CD4-positive, alpha-beta T cell treated with Interleukin-15 for 1 hour (primary cell): ENCODE data around the gene BRF1.

ENCODE experiments used
- DNase-seq: peaks from one replicate; pipeline ENCODE4 v3.0.0-alpha.2; 2020

The BRF1 gene

DNA sequence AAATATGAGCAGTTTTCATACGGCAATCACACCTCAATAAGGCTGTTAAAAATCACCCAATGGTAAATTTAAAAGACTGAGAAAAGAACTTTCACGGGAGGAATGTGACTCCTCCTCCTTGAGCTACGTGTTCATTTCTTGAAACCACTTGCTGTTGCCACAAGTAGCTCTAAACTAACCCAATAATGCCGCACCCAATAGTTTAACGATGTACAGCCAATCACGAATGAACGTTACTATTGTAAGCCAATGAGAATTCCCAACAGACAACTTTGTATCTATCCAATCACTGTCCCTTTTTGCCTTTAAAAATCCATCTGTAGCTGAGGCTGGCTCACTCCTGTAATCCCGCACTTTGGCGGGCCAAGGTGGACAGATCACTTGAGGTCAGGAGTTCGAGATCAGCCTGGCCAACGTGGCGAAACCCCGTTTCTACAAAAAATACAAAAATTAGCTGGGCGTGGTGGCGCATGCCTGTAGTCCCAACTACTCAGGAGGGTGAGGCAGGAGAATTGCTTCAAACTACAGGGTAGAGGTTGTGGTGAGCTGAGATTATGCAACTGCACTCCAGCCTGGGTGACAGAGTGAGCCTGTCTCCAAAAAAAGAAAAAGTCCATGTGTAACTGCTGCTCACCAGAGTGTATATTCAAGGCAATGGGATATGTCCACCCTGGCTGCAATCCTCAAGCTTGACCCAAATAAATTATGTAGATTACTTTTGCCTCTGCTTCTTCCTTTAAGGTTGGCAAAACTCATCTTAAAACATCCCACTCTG lies 76.8 kb downstream of the BRF1 start:
- DNase-seq = no peak

DNA sequence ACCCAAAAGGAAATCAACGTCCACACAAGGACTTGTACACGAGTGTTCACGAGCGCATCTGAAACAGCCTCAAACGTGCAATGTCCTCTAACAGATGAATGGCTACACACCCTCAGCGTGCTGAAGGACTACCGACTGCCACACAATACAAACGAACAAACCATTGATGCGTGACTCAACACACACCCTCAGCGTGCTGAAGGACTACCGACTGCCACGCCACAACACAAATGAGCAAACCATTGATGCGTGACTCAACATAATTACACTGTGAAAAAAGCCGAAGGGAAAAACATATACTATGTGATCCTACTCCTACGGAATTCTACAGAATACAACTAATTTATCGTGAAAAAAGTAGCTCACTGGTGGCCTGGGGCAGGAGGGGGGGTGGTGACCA lies 77.5 kb downstream of the BRF1 start:
- no peak for DNase-seq

DNA sequence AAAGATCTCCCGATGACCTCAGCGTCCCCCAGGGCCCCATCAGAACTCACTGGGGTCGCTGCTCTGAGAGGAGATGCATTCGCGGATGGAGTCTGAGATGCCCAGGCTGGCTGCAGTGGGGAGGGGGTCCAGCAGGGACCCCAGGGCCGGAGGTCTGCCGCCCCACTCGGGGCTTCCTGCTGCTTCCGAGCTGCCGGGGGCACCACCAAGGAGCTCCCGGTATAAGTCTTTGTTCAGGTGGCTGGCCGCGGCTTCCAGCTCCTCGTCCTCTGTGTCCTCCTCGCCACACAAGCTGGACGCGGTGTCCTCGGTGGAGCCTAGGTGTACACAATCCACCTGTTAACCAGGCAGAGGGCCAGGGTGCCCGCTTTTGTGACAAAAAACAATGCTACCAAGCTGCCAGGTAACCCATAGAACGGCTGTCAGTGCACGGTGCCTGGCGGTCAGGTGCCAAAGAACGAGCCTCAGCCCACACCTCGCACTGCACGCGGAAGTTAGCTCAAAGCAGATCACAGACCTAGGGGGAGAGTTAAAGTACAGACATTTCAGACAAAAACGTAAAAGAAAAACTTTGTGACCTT lies 79.1 kb downstream of the BRF1 start:
- no peak for DNase-seq

DNA sequence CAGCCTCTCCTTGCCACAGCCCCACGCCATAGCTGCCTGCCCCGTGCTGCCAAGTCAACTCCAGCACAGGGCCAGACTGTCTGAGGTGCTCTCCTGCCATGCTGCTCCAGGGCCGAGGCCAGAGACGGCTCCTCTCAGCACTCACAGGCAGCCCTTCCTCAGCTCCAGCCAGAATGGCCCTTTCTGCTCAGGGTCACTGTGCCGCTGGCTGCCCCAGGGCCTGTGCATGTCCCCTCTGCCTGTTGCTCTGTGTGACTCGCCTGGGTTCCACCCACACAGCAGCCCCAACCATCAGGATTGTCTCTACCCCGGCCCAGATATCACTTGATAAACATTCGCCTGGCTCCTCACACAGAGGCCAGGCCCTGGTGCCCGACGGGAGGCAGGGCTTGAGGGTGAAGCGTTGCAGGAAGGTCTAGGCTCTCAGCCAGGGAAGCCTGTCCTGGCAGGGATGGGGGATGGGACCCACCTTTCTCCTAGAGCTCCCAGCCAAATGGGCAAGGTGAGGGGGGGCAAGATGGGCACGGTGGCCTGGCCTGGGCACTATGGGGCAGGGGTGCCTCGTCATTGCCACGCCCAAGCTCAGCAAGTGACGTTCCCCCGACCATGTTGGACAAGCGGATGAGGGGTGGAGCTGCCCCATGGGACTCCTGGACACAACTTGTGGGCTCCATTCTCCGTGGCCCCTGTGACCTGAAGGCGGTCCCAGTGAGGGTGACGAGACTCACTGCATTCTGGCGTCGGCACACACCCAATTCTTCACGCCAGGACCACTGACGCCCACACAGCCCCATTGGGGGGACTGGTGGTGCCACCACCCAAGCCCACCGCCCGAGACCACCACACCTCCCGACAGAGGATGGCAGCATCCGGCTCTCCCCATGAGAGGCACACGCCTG lies 79.9 kb downstream of the BRF1 start:
- no peak for DNase-seq

DNA sequence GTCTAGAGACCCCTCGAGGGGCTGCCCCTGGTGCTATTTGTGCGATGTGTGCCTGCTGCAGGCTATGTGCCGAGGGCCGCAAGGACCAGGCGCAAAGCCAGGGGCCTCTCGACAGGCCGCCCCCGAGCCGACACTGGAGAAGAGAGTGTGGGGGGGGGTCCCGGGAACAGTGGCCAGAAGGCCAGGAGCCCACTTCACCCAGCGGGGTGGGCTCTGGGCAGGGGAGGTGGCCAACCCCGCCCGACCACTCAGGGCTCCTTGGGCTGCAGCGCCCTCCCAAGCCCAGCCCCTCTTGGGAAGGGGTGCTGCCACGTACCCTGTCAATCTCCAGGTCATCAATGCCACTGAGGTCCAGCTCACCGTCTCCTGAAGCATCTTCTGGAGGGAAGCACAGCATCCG lies 81.0 kb downstream of the BRF1 start:
- DNase-seq = no peak

DNA sequence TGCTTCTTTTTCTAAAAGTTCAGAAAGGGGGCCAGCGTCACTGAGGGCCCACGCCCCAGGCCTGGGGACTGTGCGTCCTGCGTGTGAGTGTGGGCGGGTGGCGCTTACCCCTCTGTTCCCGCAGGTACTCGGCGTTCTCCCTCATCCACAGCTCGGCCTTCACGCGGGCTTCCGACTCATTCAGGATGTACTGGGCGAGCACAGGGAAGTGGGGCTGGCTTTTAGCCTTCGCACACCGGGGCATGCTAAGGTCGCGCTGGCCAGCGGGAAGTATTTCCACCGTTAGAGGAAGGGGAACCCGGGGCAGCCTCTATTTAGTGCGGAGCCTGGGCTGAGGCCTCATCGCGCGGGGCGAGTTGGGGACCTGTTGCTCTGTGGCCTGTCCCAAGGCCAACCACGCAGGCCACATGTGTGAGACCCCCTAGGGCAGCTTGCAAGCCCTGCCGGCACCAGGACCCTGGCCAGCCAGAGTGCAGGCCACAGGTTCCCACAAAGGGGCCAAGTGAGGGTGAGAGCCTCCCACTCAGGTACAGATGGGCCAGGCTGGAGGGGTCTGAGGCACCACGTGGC lies 81.7 kb downstream of the BRF1 start:
- no peak for DNase-seq

DNA sequence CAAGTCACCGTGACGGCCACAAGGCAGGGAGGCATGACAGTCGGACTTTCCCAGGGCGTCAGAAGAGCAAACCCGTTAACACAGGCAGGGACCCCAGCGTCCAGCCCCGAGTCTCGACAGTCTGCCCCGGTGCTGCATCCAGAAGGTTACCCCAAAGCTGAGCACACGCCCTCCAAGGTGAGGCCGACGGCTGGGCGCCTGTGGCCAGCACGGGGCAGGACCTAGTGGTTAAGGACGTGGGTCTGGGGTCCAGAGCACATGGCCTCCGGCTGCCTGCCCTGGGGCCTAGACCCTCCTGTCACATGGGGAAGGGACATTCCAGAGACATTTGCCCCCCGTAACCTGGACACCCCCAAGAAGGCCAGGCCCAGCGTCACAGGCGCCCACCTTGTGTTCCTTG lies 82.2 kb downstream of the BRF1 start:
- DNase-seq = no peak

DNA sequence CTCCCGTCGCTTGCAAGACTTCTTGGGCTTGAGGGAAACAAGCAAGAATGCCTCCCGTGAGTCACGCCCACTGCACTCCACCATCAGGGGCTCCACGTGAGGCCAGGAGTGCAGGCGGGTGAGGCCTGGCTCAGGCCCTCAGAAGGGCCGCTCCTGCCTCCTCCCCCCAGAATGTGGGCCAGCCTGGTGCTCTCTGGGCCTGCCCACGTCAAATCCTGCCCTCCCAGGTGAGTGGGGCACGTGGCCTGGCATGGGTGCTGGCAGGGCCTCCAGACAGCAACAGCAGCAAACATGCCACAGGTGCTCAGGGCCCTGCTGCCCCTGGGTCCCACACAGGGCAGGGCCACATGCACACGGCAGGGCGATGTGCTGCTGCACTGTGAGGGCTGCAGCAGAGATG lies 83.0 kb downstream of the BRF1 start:
- DNase-seq = no peak

DNA sequence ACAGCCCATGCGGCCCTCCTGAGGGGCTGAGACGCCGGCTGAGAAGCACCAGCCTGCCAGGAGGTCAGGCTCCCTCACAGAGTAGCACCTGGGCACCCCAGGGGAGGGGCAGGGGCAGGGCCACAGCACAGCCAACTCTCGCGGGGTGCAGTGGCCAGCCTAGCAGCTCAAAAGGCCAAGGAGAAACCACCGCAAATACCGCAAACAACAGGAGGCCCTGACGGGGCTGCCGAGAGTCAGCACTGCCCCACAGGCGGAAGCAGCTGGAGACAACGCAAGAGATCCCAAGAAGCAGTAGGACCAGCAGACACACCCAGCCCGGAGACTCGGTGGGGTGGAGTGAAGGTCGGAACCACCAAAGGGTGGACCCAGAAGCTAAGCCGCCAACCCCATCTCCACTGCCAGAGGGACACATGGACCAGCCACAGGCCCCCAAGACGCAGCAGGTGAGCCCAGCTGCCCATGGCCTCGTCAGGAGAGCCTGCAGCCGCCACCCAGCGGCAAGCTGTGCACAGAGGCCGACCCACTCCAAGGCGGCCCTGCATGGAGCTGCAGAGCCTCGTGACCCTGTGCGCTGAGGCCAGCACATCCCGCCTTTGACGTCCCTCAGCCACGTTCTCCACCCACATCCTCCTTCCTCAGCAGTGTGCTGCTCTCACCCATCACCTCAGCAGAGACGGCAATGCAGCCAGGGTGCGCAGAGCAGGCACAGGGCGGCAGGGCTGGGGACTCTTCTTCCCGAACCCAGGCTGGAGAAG lies 84.1 kb downstream of the BRF1 start:
- no peak for DNase-seq

DNA sequence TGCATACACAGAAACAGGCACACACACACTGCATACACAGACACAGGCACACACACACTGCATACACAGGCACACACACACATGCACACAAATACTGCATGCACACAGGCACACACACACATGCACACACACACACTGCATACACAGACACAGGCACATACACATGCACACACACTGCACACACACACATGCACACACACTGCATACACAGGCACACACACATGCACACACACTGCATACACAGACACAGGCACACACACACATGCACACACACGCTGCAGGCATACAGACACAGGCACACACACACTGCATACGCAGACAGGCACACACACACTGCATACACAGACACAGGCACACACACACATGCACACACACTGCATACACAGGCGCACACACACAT lies 85.2 kb downstream of the BRF1 start:
- no peak for DNase-seq

DNA sequence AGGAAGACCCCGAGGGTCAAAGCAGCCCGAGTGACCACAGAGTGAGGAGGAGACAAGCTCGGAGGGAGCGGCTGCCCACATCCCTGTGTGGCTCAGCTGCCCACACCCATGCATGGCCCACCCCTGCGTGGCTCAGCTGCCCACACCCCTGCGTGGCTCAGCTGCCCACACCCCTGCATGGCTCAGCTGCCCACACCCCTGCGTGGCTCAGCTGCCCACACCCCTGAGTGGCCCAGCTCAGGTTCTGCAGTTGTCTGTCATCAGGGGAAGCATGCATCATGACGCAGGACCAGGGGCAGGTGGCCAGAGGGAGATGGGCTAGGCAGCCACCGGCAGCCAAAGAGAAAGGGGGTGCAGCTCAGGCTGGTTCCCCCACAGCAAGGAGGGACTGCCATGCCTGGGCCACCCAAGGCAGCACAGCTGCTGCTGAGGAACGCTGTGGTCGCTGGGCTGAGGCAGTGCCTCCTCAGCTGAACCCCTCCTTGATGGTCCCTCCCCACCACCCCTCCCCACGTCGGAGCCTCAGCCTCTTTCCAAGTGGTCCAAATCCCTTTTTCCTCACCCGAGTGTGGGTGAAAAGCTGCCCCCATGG lies 86.4 kb downstream of the BRF1 start:
- DNase-seq = no peak

DNA sequence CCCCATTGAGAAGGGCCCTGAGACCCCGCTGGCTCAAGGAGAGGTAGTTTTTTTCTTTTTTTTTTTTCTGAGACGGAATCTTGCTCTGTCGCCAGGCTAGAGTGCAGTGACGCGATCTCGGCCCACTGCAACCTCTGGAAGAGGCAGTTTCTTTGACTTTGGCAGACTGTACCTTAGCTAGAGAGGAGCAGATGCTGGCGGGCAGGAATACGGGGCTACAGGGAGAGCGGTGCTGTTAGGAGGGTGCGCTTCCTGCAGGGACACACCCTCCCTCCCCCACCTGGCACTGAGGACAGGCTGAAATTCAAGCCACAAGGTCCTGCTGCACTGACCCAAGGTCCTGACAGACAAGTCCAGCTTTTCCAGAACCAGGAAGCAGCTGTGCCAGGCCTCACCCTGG lies 87.4 kb downstream of the BRF1 start:
- DNase-seq = no peak

DNA sequence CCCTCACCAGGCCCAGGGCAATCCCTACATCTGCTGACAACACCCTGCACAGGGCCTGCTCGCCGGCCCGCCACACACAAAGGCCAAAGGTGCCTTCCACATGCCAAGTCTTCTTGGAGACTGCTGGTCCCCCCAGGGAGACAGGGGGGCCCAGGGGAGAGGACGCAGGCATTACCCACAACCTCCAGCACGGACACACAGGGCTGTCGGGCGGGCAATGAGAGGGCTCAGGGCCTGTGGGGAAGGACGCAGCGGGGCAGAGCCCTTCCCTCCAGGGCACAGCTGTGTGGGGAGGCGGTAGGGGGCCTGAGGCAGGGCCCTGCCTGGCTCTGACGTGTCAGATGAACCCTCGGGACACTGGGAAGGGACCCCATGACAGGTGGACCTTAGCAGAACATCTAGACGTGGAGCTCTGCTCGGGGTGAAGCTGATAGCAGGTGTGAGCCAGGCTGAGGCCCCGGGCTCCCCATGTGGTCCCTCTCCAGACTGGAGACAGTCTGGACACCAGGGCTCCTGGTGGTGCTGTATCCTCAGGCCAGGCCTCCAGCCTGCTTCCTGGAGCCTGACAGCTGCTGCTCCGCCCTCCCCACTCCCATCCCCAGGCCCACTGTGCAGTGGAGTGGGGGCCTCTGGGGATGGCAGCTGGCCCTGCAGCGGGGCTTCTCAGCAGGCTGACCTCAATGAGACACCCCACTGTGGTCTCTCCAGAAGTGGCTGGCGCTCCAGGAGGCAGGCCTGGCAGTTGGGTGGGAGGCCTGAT lies 88.1 kb downstream of the BRF1 start:
- DNase-seq = no peak

DNA sequence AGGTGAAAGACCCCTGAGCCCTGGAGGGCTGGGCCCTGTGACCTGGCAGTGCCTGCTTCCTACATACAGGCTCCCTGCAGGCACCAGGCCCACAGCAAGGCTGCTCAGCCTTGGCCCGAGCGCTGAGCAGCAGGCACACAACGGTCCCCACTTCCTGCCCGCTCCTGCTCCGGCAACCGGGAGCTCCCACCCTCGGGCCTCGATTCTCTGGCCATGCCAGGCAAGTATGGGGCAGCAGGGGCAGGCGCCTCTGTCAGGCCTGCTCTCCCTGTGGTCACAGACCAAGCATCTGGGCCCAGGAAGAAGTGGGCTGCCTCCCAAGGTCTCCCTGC lies 89.1 kb downstream of the BRF1 start:
- no peak for DNase-seq

DNA sequence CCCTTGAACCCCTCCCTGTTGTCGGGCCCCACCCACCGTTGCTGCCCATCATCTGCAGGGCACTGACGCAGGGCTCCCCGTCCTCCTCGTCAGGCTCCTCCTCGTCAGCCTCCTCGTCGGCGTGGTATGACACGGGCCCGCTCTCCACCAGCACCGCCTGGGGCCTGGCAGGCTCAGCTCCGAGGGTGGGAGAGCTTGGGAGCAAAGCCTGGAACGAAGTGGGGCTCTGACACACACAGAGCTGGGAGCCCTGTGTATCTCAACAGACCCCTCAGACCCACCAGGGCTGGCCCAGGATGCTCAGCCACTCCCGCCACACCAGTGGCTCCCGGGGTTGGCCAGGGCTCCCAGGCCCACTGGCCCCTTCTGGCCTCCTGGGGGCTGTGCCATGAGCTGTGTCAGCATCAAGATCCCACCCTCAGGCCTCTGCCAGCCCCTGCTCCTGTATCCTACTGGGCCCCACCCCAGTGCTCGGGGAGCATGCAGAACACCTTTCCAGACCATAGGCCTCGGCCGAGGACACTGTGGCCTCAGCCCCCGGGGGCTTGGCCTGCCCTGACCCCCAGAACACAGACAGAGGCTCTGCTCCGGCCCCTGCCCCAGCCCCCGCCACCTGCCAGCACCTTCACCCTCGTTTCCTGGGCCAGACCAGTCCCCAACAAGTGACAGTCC lies 89.6 kb downstream of the BRF1 start:
- no peak for DNase-seq

DNA sequence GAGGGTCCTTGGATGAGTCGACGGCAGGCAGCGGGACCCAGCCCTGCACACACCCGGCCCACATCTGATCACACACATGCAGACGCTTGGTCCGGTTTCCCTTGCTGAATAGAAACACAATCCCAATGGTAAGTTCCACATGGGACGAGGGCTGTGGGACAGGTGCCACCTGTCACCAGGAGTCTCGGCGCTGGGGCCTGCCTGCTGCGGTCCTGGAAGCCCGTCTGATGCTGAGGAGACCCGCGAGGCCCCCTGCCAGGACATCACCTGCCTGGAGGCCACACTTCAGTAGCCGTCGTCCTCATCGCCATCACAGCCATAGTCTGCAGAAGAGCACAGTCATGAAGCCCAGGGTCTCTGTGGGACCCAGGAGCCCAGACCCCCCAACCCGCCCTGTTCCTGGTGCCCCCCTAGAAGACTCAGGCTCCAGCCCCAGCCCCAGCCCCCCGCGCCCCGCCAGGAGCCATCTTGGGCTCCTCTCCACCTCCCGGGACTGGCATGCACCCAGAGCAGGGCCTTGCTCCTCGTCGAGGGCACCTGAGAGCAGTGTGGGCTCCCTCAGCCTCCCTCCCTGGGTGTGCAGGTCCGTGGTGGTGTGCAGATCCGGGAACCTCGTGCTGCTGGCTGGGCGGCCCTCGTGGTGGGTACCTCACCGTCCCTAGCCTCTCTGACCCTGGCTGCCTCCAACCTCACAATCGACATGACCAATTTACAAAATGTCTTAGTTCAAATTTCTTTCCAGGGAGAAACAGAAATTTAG lies 90.4 kb downstream of the BRF1 start:
- DNase-seq = no peak

DNA sequence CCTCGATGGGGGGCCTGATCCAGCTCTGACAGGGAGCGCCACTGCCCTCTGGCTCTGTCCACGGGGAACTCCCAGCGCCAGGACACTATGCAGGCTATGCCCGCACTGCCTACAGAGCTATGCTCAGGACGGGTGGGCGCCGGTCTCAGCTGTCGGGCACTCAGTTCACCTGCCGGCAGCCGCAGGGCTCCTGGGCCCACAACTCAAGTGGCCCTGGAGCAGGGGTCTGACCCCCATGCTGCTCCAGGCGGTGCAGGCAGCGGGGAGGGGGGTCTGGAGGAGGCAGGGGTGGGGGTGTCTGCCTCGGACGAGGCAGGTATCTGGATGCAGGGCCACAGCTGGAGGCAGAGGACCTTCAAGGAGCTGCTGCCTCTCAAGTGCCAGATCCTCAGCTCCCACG lies 91.2 kb downstream of the BRF1 start:
- DNase-seq = no peak

DNA sequence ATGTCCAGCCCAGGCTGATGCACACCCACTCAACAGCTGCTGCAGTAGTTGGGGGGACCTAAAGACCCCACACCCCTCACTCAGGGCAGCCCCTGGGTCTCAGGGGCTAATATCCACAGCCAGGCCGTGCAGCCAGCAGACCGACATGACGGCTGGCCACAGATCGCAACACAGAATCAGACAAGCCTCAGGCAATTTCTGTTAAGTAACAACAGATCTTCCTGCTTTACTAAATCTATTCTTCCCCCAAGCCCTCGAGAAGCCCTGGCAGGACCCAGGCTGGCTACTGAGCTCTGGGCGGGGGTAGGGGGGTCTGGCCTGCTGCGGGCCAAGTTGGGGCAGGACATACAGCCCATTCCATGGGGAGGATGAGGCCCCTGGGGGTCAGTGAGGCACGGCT lies 91.7 kb downstream of the BRF1 start:
- DNase-seq = no peak

DNA sequence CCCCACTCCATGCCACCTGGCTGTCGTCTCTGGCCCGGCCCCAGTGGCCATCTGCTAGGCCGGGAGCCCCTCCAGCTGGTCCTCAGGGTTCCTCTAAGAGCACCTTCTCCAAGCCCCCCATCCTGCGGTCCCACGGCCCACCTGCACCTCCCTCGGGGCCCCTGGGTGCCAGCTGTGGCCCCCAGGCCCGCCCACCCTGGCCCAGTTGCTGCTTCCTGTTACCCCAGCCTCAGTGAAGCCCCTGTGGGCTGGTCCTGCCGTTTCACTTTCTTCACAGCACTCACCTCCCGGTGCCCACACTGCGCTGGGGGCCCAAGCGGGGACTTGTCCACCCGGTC lies 92.1 kb downstream of the BRF1 start:
- DNase-seq = no peak

DNA sequence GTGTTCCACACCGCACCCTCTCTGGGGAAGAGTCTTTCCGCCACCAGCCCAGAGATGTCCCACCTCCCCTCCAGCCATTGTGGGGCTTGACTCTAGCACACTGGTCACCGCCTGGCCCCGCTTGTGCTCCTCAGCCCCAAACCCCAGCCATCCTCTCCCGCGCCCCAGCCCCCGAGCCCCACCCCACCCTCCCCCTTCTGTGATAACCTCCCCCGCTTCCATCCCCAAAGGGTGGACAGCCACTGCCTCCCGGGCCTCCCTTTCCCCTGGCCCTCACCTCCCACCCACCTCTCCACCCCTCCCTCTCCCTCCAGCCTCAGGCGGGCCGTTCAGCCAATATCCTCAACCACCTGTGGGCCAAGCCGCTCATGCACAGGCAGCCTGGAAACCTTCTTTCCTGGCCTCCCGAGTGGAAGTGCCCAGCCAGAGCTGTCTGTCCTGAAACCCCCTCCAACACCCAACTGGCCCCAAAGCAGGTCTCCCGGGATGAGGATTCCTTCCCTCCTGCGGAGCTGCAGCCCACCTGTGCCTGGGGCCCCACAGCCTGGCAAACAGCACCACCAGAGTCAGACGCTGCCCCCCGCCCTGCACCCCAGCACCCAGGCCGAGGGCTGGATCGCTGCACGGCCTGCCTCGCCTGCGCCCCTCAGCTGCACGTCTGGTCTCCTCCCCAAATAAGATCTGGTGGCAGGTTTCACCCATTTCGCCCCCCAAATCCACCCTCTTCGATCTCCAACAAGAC lies 92.6 kb downstream of the BRF1 start:
- no peak for DNase-seq
